Stimulated activated CD4-positive, alpha-beta T cell treated with anti-CD3 and anti-CD28 coated beads, Interleukin-4, amount 100 ng/mL, for 48 hours (primary cell): ENCODE measurements around the gene DPYSL4.

Source experiments
- DNase-seq, 2 donors: peaks; one replicate each; pipeline ENCODE4 v3.0.0-alpha.2; 2020; ENCODE audit warnings: low read depth in 2 of 2

Gene DPYSL4

GRCh38 chr10:132196178-132197113 is 9.7 kb downstream of the DPYSL4 start:
- no peak for DNase-seq

GRCh38 chr10:132197271-132198067 is 10.7 kb downstream of the DPYSL4 start:
- DNase-seq = no peak

- no peak for DNase-seq
Measured at GRCh38 chr10:132198068-132198370, 11.3 kb downstream of the DPYSL4 start.

DNA sequence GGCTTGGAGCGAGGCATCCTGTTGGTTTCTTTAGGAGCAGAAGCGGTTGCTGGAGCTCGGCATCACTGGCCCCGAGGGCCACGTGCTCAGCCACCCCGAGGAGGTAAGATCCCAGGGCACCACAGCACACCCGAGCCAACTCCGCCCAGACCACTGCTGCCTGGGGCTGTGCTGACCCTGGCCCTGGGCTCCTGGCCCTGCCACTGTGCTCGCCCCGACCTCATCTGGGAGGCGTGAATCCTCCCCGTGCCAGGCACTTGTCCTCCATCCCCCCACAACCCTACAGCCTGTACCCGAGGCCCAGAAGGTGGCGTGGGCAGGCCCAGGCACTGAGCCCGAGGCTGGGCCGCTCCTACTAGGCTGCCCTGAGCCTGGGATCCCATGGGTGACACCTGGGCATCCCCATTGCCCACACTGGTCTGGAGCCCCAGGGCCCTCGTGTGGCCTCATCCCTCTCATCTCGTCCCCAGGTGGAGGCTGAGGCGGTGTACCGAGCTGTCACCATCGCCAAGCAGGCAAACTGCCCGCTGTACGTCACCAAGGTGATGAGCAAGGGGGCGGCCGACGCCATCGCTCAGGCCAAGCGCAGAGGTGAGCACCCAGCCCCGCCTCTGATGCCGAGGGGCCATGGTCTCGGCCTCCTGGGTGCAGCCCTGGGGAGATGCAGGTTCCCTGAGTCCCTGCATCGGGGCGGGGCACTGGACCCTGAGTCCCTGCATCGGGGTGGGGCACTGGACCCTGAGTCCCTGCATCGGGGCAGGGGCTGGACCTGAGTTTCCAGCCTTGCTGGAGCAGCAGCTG is 11.8 kb downstream of the DPYSL4 start:
- DNase-seq = no peak

GRCh38 chr10:132199268-132199853 is 12.6 kb downstream of the DPYSL4 start:
- no peak for DNase-seq

- no peak for DNase-seq
Measured at GRCh38 chr10:132199854-132200311, 13.1 kb downstream of the DPYSL4 start.

GRCh38 chr10:132200344-132201110 is 13.8 kb downstream of the DPYSL4 start:
- no peak for DNase-seq

DNA sequence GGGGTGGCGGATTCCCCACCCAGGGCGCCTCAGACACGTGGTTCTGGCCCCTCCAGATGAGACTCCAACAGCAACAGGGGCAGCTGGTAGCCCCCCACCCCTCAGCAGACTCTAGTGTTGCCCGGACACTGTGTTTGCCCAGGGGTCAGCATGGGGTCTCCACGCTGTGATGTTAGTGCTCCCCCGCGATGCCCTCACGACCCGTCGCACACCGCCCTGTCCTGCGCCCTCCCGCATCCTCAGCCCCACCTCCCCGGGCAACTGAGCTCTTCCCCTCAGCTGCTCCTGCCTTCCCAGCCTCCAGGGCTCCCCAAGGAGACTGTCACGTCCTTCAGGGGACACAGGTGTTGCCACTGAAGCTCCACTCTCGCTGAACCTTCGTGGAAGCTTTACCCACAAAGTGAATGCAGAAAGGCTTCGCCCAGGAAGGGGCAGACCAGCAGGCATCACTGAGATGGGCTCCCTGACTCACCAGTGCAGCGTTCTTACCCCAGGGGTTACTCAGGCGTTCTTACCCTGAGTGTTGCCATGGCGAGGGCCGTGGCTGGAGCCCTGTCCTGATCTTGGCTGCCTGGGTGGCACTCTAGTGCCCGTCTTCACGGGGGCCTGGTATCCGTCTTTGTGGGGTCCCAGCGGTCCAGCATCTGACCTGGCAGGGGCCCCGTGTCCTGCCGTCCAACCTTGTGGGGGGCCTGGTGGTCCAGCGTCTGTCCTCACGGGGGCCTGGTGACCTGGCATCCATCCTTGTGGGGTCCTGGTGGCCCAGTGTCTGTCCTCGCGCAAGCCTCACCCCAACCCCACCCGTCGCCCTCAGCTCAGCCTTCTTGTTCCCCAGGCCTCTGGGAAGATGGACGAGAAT is 14.6 kb downstream of the DPYSL4 start:
- DNase-seq = no peak

GRCh38 chr10:132202070-132202970 is 15.6 kb downstream of the DPYSL4 start:
- DNase-seq = no peak

DNA sequence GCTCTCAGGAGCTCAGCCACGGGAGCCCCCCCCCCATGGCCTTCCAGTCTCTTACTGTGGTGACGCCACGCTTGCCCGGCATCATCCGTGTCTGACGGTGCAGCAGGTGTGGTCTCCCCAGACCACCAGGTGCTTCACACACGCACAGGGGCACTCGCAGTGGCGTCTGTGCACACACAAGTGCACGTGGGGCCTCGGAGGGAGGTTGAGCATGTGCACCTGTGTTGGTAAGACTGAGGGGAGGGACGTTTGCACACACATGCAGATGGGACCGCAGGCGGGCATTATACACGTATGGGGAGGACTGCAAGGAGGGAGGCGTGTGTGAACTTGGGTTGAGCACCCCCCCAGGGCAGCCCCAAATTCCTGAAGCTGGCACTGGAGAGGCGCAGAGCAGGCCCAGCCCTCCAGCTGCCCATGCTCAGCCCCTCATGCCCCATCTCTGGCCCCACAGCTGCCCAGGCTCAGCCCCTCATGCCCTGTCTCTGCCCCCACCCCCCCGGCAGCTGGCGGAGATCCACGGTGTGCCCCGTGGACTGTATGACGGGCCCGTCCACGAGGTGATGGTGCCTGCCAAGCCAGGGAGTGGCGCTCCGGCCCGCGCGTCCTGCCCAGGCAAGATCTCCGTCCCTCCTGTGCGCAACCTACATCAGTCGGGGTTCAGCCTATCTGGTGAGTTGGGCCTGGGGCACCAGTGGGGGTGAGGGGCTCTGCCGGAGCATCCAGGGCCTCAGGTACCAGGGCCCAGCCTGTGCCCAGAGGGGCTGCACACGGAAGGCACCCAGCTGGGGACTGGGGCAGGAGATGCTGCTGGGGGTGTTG is 16.7 kb downstream of the DPYSL4 start:
- no peak for DNase-seq

DNA sequence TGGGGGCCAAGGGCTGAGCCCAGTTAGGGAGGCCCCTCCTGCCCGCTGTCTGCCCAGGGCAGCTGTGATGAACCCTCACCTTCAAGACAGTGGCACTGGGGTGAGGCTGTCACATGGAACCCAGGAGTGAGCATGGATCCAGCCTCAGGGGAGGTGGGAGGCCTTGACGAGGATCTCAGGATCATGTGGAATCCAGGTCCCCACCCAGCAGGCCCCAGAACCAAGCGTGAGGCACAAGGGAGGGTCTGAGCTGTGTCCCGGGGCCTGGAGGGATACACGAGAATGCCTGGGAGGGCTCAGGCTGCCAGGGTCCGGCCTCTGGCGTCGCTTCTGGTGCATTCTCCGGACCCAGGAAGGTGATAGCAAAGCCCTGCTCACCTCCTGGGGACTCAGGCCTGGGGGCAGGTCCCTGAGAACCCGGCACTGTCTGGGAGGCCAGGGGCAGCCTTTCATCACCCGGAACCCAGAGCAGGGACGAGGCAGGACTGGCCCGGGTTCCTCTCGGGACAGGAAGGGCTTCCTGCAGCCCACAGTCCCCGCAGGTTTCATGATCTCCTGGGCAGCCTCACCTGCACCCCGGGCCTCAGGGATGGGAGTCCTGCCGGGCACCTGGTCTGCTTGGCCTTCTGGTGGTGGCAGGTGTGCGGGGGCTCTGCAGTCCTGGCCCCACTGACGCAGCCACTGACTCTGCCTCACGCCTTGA is 17.5 kb downstream of the DPYSL4 start:
- no peak for DNase-seq

- no peak for DNase-seq
Measured at GRCh38 chr10:132204781-132205473, 18.2 kb downstream of the DPYSL4 start.

DNA sequence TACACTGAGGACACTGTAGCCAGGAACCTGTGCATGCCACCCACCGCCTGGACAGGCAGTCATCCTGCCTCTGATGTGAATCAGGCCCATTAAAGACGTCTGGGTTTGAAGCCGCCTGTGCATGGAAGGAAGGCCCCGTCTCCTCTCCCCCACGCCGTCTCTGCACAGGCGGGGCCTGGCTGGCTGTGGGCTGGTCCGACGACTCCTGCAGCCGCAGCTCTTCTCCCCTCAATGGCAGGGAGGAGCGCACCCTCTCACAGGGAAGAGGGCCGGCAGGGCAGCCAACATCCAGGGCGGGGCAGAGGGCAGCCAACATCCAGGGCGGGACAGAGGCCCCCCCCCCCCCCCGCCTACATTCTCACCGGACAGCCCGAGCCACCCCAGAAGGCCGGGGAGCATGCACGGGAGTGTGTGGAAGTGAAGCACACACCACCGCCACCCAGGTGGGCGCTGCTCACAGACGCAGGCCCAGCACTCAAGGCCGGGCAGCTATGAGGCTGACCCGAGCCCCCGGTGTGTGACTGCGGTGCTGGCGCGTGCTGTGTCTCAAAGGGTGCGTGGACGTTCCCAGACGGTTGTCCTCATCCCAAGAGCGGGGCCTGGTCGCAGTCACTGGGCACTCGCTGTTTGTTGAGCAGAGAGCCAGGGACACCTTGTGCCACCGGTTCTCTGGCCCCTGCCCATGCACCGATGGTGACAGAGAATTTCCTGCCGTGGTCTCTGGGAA is 19.1 kb downstream of the DPYSL4 start:
- no peak for DNase-seq

GRCh38 chr10:132206377-132206745 is 19.6 kb downstream of the DPYSL4 start:
- DNase-seq = no peak

DNA sequence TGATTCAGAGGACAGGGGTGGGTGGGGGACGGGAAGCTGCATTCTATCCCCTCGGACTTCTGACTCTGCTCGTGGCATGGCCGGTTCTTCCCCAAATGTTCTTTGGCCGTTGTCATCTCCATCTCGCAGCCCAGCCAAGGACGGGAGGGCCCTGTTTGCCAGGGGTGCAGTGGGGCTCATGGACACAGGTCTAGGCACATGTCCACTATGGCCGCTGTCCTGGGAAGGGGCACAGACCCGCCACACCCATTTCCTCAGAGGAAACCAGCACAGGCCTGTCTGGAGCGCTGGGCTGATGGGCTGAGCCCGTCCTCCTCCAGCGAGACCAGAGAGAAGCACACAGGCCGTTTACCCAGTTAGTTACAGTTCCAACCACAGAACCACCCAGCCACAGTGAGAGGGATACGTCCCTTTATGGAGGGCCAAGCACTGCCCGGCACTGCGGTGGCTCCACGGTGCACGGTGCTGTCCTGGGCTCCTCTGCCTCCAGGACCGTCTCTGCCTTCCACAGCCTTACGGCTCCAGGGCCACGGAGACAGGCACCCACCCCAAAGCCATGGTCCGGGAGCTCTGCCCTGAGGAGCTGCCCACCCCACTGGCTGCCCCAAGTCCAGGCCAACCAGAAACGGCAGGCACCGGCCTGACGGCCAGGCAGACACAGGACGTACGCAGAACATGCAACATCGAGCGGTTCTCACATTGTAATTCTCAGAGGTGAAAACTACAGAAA is 20.2 kb downstream of the DPYSL4 start:
- no peak for DNase-seq
